ENCODE results near the gene CHI3L2. TPM values are rescaled to one million over a fixed set of nuclear protein-coding genes. Genes with fewer than 3 reads are reported as not detected.

CHI3L2 gene, protein sequence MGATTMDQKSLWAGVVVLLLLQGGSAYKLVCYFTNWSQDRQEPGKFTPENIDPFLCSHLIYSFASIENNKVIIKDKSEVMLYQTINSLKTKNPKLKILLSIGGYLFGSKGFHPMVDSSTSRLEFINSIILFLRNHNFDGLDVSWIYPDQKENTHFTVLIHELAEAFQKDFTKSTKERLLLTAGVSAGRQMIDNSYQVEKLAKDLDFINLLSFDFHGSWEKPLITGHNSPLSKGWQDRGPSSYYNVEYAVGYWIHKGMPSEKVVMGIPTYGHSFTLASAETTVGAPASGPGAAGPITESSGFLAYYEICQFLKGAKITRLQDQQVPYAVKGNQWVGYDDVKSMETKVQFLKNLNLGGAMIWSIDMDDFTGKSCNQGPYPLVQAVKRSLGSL
- total RNA-seq (2016; rRNA removed; fragmentation: Illumina TruSeq; extraction: Trizol) (1.7 and 1.9 TPM in 2 replicates), polyA plus RNA-seq (2011; rRNA removed) (0.46 and 0.65 TPM in 2 replicates), polyA minus RNA-seq (2011; rRNA and poly(A)+ RNA removed; ENCODE audit: low replicate concordance) (not detected in 2 replicates), Bru-seq, nascent RNA (percentile 20 among the genes with signal in this experiment), BruChase-seq, experiment 1, labeled RNA remaining after a 6-hour chase (percentile 26 among the genes with signal in this experiment), BruChase-seq, experiment 2, labeled RNA remaining after a 2-hour chase (percentile 27 among the genes with signal in this experiment)
- 1.5 and 2.1 TPM in 2 replicates for total RNA-seq (2016; cell fraction: cytosol; rRNA removed; fragmentation: Illumina TruSeq; extraction: Trizol; ENCODE audit: low read depth)
- 1.5 and 1.6 TPM in 2 replicates for total RNA-seq (2016; cell fraction: insoluble cytoplasmic fraction; rRNA removed; fragmentation: Illumina TruSeq; extraction: Trizol)
- 1.7 and 2.0 TPM in 2 replicates for total RNA-seq (2016; cell fraction: membrane; rRNA removed; fragmentation: Illumina TruSeq; extraction: Trizol)
- 0.90 and 1.4 TPM in 2 replicates for total RNA-seq (2016; cell fraction: nucleus; rRNA removed; fragmentation: Illumina TruSeq; extraction: Trizol)
- 0.44 and 0.51 TPM in 2 replicates for polyA plus RNA-seq (2011; cell fraction: cytosol; rRNA removed)
- polyA plus RNA-seq (2011; cell fraction: nucleus; rRNA removed) = 0.13 and 0.55 TPM in 2 replicates
- polyA plus RNA-seq (2012) = 0.35 and 0.46 TPM in 2 replicates
- 0.80 and 1.0 TPM in 2 replicates for polyA plus RNA-seq (2016; cell fraction: cytosol; fragmentation: Illumina TruSeq; extraction: Trizol; ENCODE audit: low read depth)
- polyA plus RNA-seq (2016; cell fraction: insoluble cytoplasmic fraction; fragmentation: Illumina TruSeq; extraction: Trizol; ENCODE audit: low read depth) = 1.2 and 1.8 TPM in 2 replicates
- polyA plus RNA-seq (2016; cell fraction: membrane; fragmentation: Illumina TruSeq; extraction: Trizol; ENCODE audit: low read depth) = 1.1 and 1.5 TPM in 2 replicates
- polyA plus RNA-seq (2016; cell fraction: nucleus; fragmentation: Illumina TruSeq; extraction: Trizol; ENCODE audit: insufficient read depth, low read depth) = 2.6 and 3.9 TPM in 2 replicates
- not detected in 2 replicates for polyA minus RNA-seq (2011; cell fraction: cytosol; rRNA and poly(A)+ RNA removed)
- 1.2 and 1.3 TPM in 2 replicates for polyA minus RNA-seq (2011; cell fraction: nucleus; rRNA and poly(A)+ RNA removed)
- long read RNA-seq, experiment 1 = 0 reads
- long read RNA-seq, experiment 2, partial matches to known transcripts = 1 of 4 reads
- long read RNA-seq, experiment 2, other reads (novel, unspliced or antisense) = 3 of 4 reads

DNA sequence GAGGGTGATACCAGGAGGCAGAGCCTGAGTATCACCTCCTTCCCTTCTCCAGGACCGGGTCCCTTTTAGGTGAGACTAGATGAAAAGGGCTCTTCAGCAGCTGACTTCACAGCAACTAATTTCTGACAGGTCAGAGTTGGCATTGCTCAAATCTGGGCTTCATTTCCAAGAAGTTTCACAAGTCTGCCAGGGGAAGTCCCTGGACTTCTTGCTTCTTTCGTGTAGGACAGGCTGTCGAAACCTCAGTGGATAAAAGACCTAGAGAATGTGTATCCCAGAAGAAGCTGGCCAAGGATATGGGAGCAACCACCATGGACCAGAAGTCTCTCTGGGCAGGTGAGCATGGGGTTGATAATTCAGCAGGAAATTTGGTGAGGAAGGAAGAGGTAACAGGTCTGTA lies at the start of gene CHI3L2:
CHI3L2 (plus strand) TSS at position 280 of the 400 bp plus-strand sequence; CDS start at position 297, 17 bp downstream.
- Histone ChIP-seq H3K4me3 (replicated peaks in 1 of 3; ENCODE audit: insufficient read depth in 1 of 3, low read depth in 2 of 3, low read length in 3 of 3) (peak within 1 kb of the TSS in 1 of 3 experiments; percentile 22; a peak in 1 of 6 replicates), H2AFZ (ENCODE audit: low read length) (peak within 1 kb of the TSS; percentile 82), H3K9me3 (ENCODE audit: low read length) (no peaks in the 10 kb centered on the region), H3K27me3 (ENCODE audit: control insufficient read depth in 1 of 2, insufficient read depth in 2 of 2, low read length in 2 of 2) (no peaks in the 10 kb centered on the region), H3K9ac (ENCODE audit: insufficient read depth, low read depth, low read length) (peak within 1 kb of the TSS; percentile 54), H3K36me3 (replicated peaks in 1 of 2; ENCODE audit: control insufficient read depth in 1 of 2, insufficient read depth in 2 of 2, low read length in 2 of 2) (no peaks in the 10 kb centered on the region), H3K79me2 (ENCODE audit: insufficient read depth, low read length) (no peaks in the 10 kb centered on the region), H3K4me2 (ENCODE audit: low read depth, low read length) (peak within 1 kb of the TSS; percentile 71), H3K27ac (ENCODE audit: extremely low read length, insufficient read depth, low read length) (peak within 1 kb of the TSS; percentile 75), H3K4me1 (ENCODE audit: insufficient read depth, low read length) (peaks cover 71% of the 10 kb centered on the region), H4K20me1 (ENCODE audit: insufficient read depth, low read length) (no peaks in the 10 kb centered on the region)
- no TSS peak for BruUV-seq (replicated peaks)
- ChIA-PET CTCF (ENCODE audit: low intra/inter-chr PET ratio, low total read pairs) (no interaction called here), POLR2A (interaction anchor here (0.6 to 2.1 kb wide), 4 partner anchors 9 to 506 kb away, joined by 3 to 14 read pairs (median 4); no protein-coding TSS in a partner anchor)
- FAIRE-seq (no peak), DNase-seq (ENCODE audit: low spot score) (no peak), ATAC-seq (no peak)
- in situ Hi-C loops (cut with HindIII; ENCODE audit: extremely low pct_ligation_motif_present, low pct_unique_long_range_greater_than_20kb) (no loop called here), intact Hi-C loops (cut with micrococcal nuclease; ENCODE audit: unreplicated experiment) (no loop called here)
- TF ChIP-seq, protein P1, sequence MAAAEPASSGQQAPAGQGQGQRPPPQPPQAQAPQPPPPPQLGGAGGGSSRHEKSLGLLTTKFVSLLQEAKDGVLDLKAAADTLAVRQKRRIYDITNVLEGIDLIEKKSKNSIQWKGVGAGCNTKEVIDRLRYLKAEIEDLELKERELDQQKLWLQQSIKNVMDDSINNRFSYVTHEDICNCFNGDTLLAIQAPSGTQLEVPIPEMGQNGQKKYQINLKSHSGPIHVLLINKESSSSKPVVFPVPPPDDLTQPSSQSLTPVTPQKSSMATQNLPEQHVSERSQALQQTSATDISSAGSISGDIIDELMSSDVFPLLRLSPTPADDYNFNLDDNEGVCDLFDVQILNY (CRISPR knock-in tag; conservative IDR thresholded peaks at IDR 0.05) = no peak
- TF ChIP-seq TOPORS (CRISPR knock-in tag; IDR thresholded peaks at IDR 0.05) (no peak), ZNF263 (CRISPR knock-in tag; IDR thresholded peaks at IDR 0.05) (no peak), POGZ (CRISPR knock-in tag; IDR thresholded peaks at IDR 0.05) (0 out of 2 replicates have a peak, but pooled peaks have one; percentile 21), ZNF317 (CRISPR knock-in tag; IDR thresholded peaks at IDR 0.05) (no peak), ZSCAN30 (CRISPR knock-in tag; IDR thresholded peaks at IDR 0.05) (no peak)
- TF ChIP-seq, protein P2, sequence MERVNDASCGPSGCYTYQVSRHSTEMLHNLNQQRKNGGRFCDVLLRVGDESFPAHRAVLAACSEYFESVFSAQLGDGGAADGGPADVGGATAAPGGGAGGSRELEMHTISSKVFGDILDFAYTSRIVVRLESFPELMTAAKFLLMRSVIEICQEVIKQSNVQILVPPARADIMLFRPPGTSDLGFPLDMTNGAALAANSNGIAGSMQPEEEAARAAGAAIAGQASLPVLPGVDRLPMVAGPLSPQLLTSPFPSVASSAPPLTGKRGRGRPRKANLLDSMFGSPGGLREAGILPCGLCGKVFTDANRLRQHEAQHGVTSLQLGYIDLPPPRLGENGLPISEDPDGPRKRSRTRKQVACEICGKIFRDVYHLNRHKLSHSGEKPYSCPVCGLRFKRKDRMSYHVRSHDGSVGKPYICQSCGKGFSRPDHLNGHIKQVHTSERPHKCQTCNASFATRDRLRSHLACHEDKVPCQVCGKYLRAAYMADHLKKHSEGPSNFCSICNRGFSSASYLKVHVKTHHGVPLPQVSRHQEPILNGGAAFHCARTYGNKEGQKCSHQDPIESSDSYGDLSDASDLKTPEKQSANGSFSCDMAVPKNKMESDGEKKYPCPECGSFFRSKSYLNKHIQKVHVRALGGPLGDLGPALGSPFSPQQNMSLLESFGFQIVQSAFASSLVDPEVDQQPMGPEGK (CRISPR knock-in tag; IDR thresholded peaks at IDR 0.05) = no peak
- 84% methylated on average over 3 of the region's 3 CpGs for WGBS (ENCODE audit: low lambda C conversion rate)

Measured in HepG2 (cell line).